GM19438 (cell line): Measurements from ENCODE around the gene UBTD2.
A peak's percentile ranks its signal among the peaks of the same experiment; 100 is the strongest.
"Not testable (repeated sequence)": the region's sequence is repeated elsewhere in the genome, so short reads cannot be mapped to it uniquely, and the experiment has no call there.

Experiments used
- ATAC-seq: cut with Tn5 transposase; IDR thresholded peaks from one replicate; pipeline ENCODE4 v1.9.1; 2021; ENCODE audit warnings: low read depth; ENCODE audit not compliant: unreplicated experiment

The UBTD2 gene, protein sequence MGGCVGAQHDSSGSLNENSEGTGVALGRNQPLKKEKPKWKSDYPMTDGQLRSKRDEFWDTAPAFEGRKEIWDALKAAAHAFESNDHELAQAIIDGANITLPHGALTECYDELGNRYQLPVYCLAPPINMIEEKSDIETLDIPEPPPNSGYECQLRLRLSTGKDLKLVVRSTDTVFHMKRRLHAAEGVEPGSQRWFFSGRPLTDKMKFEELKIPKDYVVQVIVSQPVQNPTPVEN

GRCh38 chr5:172283020-172283861, at the start of gene UBTD2:
UBTD2 (minus strand) TSS chr5:172283764; CDS start chr5:172283665, 99 bp downstream.
- ATAC-seq: peak; percentile 91

DNA sequence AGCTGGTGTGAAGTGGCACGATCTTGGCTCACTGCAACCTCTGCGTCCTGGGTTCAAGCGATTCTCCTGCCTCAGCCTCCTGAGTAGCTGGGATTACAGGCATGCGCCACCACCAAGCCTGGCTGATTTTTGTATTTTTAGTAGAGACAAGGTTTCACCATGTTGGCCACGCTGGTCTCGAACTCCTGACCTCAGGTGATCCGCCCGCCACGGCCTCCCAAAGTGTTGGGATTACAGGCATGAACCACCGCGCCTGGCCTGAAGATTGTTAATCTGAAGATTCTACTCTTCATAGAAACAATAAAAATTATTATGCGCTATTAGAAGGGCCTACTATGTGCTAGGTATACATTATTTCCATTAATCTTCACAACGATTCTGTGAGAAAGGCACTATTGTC, 43.3 kb upstream of the UBTD2 start:
- not testable (repeated sequence) for ATAC-seq

DNA sequence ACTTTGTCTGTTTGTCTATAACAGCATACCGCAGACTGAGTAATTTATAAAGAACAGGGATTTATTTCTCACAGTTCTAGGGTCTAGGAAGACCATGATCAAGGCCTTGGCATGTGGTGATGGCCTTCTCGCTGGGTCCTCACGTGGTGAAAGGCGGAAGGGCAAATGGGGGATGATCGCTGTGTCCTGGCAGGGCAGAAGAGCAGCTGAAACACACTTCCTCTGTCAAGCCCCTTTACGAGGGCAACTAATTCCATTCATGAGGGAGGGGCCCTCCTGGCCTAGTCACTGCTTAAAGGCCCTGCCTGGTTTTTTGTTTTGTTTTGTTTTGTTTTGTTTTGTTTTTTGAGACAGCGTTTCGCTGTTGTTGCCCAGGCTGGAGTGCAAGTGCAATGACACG, 41.9 kb upstream of the UBTD2 start:
- ATAC-seq: no peak

DNA sequence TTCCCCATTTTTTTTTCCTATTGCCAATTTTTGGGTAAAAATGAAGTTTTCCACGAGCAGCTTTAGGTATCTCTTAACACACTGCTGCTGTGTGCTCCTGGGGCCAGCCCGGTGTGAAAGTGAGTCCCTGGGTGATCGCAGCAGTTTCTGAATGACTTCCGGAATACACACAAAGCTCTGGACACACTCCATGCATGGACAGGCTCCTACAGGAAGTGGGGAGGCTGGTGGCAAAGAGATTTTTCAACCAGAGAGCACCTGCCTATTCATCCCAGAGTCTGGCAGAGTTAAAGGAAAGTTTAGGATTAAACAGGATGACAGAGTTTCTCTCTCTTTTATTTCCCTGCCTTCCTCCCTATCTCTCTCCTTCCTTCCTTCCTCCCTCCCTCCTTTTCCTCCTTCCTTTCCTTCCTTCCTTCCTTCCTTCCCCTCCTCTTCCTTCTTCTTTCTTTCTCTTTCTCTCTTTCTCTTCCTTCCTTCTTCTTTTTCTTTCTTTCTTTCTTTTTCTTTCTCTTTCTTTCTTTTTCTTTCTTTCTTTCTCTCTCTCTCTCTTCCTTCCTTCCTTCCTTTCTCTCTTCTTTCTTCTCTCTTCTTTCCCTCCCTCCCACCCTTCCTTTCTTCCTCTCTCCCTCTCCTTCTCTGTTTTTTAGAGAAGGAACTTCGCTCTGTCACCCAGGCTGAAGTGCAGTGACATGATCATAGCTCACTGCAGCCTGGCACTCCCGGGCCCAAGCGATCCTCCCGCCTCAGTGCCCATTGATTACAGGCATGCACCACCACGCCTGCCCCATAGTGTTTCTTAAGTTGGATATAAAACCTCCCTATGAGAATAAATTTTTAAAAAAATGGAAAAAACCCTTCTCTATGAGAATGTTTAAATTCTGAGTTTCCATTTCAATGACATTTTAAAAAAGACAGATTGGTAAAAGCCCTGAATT, 38.7 kb upstream of the UBTD2 start:
- ATAC-seq: peak; percentile 66

DNA sequence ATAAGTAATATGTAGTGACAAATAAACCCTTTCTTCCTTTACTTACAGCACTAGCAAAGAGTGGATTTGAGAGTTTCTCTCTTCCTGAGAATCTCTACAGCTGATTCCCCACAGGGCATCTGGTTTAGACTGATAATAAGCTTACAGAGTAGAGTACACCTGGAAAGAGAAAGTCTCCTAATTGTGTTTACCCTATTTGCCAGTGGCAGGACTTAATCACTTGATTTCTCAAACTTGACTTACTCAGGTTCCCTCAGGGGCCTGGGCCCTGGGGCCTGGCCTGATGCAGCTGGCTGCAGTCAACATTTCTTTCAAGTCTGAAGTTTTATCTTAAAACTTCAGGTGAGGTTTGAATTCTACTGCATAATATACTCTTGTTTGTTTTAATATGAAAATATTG, 38.0 kb upstream of the UBTD2 start:
- no peak for ATAC-seq

DNA sequence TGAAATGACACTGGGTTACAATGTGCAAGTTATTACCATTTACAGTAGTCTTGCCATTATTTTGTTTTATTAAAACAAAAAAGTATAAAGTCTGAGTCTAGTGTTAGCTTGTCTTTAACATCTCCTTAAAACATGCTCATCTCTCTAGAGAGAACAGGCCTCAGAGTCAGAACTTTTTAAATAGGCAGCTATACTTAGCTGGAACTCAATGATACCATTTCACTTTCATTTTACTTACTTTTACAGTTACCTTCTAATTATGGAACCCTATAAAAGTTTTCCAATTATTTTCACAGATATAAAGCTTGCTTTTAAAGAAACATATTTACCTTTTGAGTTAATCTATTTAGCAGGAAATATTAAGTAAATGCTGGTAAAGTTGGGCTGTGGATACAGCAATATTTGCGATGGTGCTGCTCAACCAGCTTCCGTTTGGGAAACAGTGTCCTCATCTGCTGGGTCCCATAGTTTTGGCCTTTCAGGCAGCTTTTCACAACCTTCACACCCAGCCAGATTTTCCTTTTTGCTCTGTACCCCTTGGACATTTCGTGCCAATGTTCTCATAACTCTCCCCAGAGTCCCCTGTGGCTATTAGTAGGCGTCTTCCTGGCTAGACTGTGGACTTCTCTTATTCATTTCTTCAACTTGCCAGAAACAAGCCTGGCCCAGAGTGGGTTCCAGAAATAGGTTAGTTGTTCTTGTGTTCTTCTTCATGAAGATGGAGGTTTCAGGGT, 36.3 kb upstream of the UBTD2 start:
- ATAC-seq: no peak

GRCh38 chr5:172315587-172316493, 32.3 kb upstream of the UBTD2 start:
- ATAC-seq: no peak

- no peak for ATAC-seq
Observed at GRCh38 chr5:172313915-172314314, 30.4 kb upstream of the UBTD2 start.

DNA sequence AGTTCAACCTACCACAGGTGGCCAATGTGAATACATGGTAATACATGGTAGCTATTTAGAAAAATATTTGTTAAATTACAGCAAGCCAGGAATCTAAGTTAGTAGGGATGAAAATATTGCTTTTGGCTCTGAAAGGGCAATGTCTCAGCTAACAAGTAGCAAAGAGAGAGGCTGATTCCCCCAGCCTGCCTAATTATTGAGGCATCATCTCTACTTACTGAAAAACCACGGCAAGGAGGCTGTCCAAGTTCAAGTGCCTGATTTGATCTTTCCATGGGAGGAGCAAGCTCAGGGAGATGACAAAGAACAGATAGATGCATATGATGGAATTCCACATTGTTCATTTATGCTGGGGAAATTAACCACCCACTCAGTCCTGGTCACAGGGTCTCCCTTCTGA, 28.7 kb upstream of the UBTD2 start:
- ATAC-seq: no peak

DNA sequence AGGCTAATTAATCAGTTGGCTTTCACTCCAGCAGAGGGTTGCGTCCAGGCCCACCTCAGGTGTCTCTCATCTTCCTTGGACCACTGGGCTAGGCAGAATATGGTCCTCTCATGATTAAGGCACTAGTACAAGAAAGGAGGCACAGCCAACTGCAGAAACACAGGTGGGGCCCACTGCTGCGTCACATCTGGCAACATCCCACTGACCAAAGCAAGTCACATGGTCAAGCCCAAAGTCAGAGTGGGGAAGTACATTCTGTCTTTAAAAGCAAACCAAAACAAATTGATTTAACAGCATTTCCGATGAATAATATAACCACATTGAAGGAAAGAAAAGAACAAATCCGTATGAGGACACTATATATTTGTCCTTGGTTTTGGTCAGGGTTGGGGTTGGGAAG, 28.0 kb upstream of the UBTD2 start:
- ATAC-seq: no peak

GRCh38 chr5:172311026-172311425, 27.5 kb upstream of the UBTD2 start:
- no peak for ATAC-seq

DNA sequence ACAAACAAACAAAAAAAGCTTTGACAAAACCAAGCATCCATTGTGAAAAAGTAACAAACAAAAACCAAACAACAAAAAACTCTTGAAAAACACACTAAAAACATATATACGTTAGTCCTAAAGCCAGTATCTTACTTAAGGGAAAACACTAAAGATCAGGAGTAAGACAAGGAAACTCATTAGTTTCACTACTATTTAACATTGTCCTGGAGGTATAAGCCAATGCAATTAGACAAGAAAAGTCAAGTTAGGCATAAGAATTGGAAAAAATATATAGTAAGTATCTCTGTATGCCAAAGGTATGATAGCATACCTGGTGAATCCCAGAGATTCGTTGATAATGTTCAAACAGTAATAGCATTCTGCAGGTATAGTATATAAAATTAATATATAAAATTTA, 21.8 kb upstream of the UBTD2 start:
- ATAC-seq: no peak

DNA sequence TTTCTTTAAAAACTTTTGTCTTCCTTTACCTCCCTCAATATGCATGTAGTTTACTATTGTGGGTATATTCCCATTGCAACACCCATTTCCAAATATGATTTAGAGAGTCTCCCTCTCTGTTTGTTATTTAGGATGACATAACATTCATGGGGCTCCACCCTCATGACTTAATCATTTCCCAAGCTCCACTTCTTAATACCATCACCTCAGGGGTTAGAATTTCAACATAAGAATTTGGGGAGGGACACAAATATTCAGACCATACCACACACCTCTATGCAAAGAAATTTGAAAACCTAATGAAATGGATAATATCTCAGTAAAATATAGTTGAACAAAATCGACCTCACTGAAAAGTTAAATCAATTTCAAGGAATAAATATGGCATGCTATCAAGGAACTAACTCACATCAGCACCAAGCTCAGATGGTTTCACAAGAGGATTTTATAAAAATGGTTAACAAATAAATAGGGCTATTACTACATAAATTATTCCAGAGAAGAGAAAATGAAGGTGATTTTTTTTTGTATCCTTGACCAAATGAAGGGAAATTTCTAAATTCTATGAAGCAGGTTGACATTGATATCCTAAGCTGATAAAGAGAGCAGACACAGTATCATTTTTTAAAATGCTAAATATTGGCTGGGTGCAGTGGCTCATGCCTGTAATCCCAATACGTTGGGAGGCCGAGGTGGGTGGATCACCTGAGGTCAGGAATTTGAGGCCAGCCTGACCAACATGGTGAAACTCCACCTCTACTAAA, 20.2 kb upstream of the UBTD2 start:
- no peak for ATAC-seq

- no peak for ATAC-seq
Observed at GRCh38 chr5:172303162-172303561, 19.6 kb upstream of the UBTD2 start.

DNA sequence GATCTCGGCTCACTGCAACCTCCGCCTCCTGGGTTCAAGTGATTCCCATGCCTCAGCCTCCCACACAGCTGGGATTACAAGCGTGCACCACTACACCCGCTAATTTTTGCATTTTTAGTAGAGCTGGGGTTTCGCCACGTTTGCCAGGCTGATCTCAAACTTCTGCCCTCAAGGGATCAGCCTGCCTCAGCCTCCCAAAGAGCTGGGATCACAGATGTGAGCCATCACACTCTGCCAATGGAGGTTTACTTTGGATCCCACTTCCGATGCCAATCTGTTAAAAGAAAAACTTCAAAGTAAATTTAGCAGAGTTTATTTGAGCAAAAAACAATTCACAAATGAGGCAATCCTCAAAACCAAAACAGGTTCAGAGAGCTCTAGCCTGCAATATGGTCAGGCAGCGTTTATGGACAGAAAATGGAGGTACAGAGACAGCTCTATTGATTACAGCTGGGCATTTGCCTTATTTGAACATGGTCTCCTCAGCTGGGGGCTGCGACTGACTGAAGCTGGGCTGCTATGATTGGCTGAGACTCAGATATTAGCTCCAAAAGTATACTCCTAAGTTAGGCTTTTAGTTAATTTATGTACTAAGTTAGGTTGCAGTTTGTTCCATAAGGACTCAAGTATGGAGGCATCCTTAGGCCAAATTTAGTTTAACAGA, 18.6 kb upstream of the UBTD2 start:
- no peak for ATAC-seq

GRCh38 chr5:172299916-172300439, 16.4 kb upstream of the UBTD2 start:
- ATAC-seq: no peak

DNA sequence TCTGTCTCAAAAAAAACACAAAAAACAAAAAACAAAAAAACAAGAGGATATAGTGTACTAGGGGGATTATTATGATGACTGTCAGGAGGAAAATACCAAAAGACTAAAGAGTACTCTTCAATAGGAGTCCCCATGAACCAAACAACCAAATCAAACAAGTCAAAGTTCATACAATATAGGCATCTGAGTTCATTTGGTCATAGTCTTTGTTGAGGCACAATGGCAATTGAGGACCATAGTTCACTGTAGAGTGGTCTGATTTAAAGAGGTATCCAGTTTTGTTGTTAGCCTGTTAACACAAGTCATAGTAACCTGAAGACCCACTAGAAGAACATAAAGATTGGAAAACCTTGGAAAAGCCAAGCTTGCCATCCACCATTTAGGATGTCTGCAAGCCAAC, 11.3 kb upstream of the UBTD2 start:
- ATAC-seq: no peak
